ENCODE measurements around the gene HABP4. TPM values are rescaled to one million over a fixed set of nuclear protein-coding genes. Genes with fewer than 3 reads are reported as not detected.

The HABP4 gene
- total and polyA plus RNA-seq, 4 donors = 1.1 to 4.0 (median 2.9) TPM

- no peak for DNase-seq (ENCODE audit: low spot score)
- Histone ChIP-seq H3K4me1 (ENCODE audit: control insufficient read depth in 4 of 4, insufficient read depth in 4 of 4, low read length in 3 of 4) (peaks cover 5 to 21% (median 14%) of the 10 kb centered on the region in 4 donors), H3K4me3 (ENCODE audit: low read depth in 1 of 3, low read length in 3 of 3) (no peak overlapping the region), H3K27me3 (ENCODE audit: control insufficient read depth in 4 of 4, insufficient read depth in 4 of 4, low read length in 3 of 4) (no peaks in the 10 kb centered on the region), H3K36me3 (ENCODE audit: control insufficient read depth in 4 of 4, insufficient read depth in 3 of 4, low read depth in 1 of 4, low read length in 3 of 4) (peaks cover 0 to 5% (median 0%) of the 10 kb centered on the region in 4 donors), H3K9ac (ENCODE audit: low read depth in 1 of 2, low read length in 2 of 2) (no peak overlapping the region), H3K27ac (ENCODE audit: low read depth in 1 of 2, low read length in 2 of 2) (no peak overlapping the region), H3K9me3 (ENCODE audit: control insufficient read depth in 4 of 4, low read length in 3 of 4) (no peaks in the 10 kb centered on the region)
- no peak for TF ChIP-seq JUND (IDR thresholded peaks at IDR 0.05)
- no peak for TF ChIP-seq REST (IDR thresholded peaks at IDR 0.05)
- 57% methylated on average over 3 of the region's 3 CpGs for WGBS
These were observed 33.9 kb downstream of the HABP4 start for GRCh38 chr9:96483733-96484390.

- Histone ChIP-seq H3K9ac (ENCODE audit: low read depth in 1 of 2, low read length in 2 of 2) (no peak overlapping the region), H3K4me1 (ENCODE audit: control insufficient read depth in 4 of 4, insufficient read depth in 4 of 4, low read length in 3 of 4) (peaks cover 5 to 21% (median 14%) of the 10 kb centered on the region in 4 donors), H3K4me3 (ENCODE audit: low read depth in 1 of 3, low read length in 3 of 3) (no peak overlapping the region), H3K36me3 (ENCODE audit: control insufficient read depth in 4 of 4, insufficient read depth in 3 of 4, low read depth in 1 of 4, low read length in 3 of 4) (peaks cover 0 to 5% (median 0%) of the 10 kb centered on the region in 4 donors), H3K27ac (ENCODE audit: low read depth in 1 of 2, low read length in 2 of 2) (no peak overlapping the region), H3K27me3 (ENCODE audit: control insufficient read depth in 4 of 4, insufficient read depth in 4 of 4, low read length in 3 of 4) (no peaks in the 10 kb centered on the region), H3K9me3 (ENCODE audit: control insufficient read depth in 4 of 4, low read length in 3 of 4) (no peaks in the 10 kb centered on the region)
- 94% methylated on average over 4 of the region's 4 CpGs for WGBS
- DNase-seq (ENCODE audit: low spot score) = no peak
- TF ChIP-seq NR2F2 (IDR thresholded peaks at IDR 0.05) (no peak), ZBTB33 (IDR thresholded peaks at IDR 0.05) (no peak), TAF1 (conservative IDR thresholded peaks at IDR 0.05) (no peak), EGR1 (IDR thresholded peaks at IDR 0.05; ENCODE audit: low read depth in 2 of 2) (no peak), FOXA2 (IDR thresholded peaks at IDR 0.05) (no peak), RAD21 (IDR thresholded peaks at IDR 0.05) (no peak), HNF4G (IDR thresholded peaks at IDR 0.05) (no peak), REST (IDR thresholded peaks at IDR 0.05) (no peak), YY1 (IDR thresholded peaks at IDR 0.05) (no peak), JUND (IDR thresholded peaks at IDR 0.05) (no peak), MAX (IDR thresholded peaks at IDR 0.05) (no peak), RXRA (IDR thresholded peaks at IDR 0.05) (no peak), GABPA (IDR thresholded peaks at IDR 0.05 in 1 of 2, conservative IDR thresholded peaks at IDR 0.05 in 1 of 2) (no peak), HNF4A (conservative IDR thresholded peaks at IDR 0.05) (no peak)
These were observed 34.6 kb downstream of the HABP4 start for GRCh38 chr9:96484521-96484931.

Measured in liver (tissue), 9 donors.